Measurements from ENCODE around the gene NRDE2.

DNA sequence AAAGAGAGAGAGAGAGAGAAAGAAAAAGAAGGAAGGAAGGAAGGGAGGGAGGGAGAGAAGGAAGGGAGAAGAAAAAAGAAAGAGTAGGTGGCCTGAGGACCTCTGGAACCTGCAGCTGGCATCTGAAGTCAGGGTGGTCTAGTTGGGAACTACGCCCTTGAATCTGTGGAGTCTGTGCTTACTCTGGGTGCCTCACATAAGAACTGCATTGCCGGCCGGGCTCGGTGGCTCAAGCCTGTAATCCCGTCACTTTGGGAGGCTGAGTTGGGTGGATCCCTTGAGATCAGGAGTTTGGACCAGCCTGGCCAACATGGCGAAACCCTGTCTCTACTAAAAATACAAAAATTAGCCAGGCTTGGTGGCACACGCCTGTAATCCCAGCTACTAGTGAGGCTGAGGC lies 10.0 kb upstream of the NRDE2 start:
- TF ChIP-seq, protein P1, sequence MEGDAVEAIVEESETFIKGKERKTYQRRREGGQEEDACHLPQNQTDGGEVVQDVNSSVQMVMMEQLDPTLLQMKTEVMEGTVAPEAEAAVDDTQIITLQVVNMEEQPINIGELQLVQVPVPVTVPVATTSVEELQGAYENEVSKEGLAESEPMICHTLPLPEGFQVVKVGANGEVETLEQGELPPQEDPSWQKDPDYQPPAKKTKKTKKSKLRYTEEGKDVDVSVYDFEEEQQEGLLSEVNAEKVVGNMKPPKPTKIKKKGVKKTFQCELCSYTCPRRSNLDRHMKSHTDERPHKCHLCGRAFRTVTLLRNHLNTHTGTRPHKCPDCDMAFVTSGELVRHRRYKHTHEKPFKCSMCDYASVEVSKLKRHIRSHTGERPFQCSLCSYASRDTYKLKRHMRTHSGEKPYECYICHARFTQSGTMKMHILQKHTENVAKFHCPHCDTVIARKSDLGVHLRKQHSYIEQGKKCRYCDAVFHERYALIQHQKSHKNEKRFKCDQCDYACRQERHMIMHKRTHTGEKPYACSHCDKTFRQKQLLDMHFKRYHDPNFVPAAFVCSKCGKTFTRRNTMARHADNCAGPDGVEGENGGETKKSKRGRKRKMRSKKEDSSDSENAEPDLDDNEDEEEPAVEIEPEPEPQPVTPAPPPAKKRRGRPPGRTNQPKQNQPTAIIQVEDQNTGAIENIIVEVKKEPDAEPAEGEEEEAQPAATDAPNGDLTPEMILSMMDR (IDR thresholded peaks at IDR 0.05; ENCODE audit: insufficient read depth, low read length, poor library complexity, severe bottlenecking), result no peak
- no peak for TF ChIP-seq EZH2phosphoT487 (conservative IDR thresholded peaks at IDR 0.05; ENCODE audit: low read length)
